Right lobe of liver (tissue), 6 donors: ENCODE results near the gene CPXM2. TPM values are rescaled to one million over a fixed set of nuclear protein-coding genes. Genes with fewer than 3 reads are reported as not detected.

Experiments
- ATAC-seq, 4 donors: fragments of 200-7000 bp; cut with Tn5 transposase; one replicate each; pipeline ENCODE4 v1.9.1; 2020; ENCODE audit warnings: mild to moderate bottlenecking in 4 of 4, moderate library complexity in 4 of 4
- DNase-seq, 3 donors: peaks; one replicate each; pipeline ENCODE4 v3.0.0-alpha.2; 2020
- H3K27ac ChIP-seq, 3 donors: fragments of 200-600 bp; one replicate each; pipeline ENCODE4 v1.8.0; 2022
- H3K27me3 ChIP-seq, 2 donors: fragments of 200-600 bp; one replicate each; pipeline ENCODE4 v1.8.0; 2022
- H3K36me3 ChIP-seq, 4 donors: fragments of 200-600 bp; sonication (generic) in 1 of 4; one replicate each; pipeline versions ENCODE4 v1.5.1 to v1.8.0; 2017 to 2022; ENCODE audit warnings: control low read depth in 1 of 4
- H3K4me1 ChIP-seq, 4 donors: fragments of 200-600 bp; sonication (generic) in 1 of 4; one replicate each; pipeline versions ENCODE4 v1.5.1 to v1.8.0; 2017 to 2022; ENCODE audit warnings: control low read depth in 1 of 4
- H3K4me3 ChIP-seq, 3 donors: fragments of 200-600 bp; one replicate each; pipeline ENCODE4 v1.8.0; 2022
- H3K9me3 ChIP-seq, 4 donors: fragments of 200-600 bp; sonication (generic) in 1 of 4; one replicate each; pipeline versions ENCODE4 v1.5.1 to v1.8.0; 2017 to 2022; ENCODE audit warnings: control low read depth in 1 of 4
- CTCF ChIP-seq, 4 donors: fragments of 200-600 bp in 3 of 4; fragments of 450-650 bp in 1 of 4; IDR thresholded peaks; one replicate each; pipeline versions ENCODE4 v1.5.1 to v1.8.0; 2016 to 2022; ENCODE audit warnings: antibody characterized with exemption in 4 of 4, mild to moderate bottlenecking in 2 of 4
- POLR2A ChIP-seq: fragments of 450-650 bp; IDR thresholded peaks from one replicate; pipeline ENCODE4 v1.6.1; 2017; ENCODE audit warnings: antibody characterized with exemption, mild to moderate bottlenecking
- WGBS: methylation state at CpG from one replicate; pipeline ENCODE4 v1.1.6; 2018; ENCODE audit warnings: low coverage, low lambda C conversion rate; ENCODE audit not compliant: insufficient coverage; ENCODE audit errors: missing lambda C conversion rate; 5-methylcytosine and 5-hydroxymethylcytosine counted together
- intact Hi-C, 2 donors: fragments of 100-400 bp; cut with DNase I; formaldehyde crosslinking; loops; one replicate each; pipeline versions ENCODE4 v1.11.2 to v1.14.1; 2022
- long read RNA-seq: library from polyadenylated mRNA; unstranded; transcript quantifications from one replicate; pipeline ENCODE4 v2.0.0, GENCODE V29; 2019
- total RNA-seq, 6 experiments: library from RNA; depleted of rRNA in 2 of 6; stranded (reverse); fragments of >200 nt in 2 of 6; fragmentation: NEBNext Ultra II Directional in 3 of 6; extraction: Animal tissue kit (Norgen Biotek cat#: 25700) in 3 of 6; gene quantifications; one replicate each; pipeline versions ENCODE4 v1.1.0 to v1.2.4, GENCODE V29; 2016 to 2023
- donor health status: DM: no; HTN: yes; CAD: no.
- donor health status: DM: no; HTN: no; CAD: no.
- donor health status: DM: no; HTN: no; CAD: no.
- donor health status: DM: no; HTN: yes; CAD: no.
- donor health status: DM: no; HTN: yes; CAD: no.

The CPXM2 gene
- total RNA-seq: 1 to 10 TPM in 2 of 6 experiments, under 1 TPM in 4; 0.29 to 2.6 (median 0.69) TPM
- long read RNA-seq: 0 reads

DNA sequence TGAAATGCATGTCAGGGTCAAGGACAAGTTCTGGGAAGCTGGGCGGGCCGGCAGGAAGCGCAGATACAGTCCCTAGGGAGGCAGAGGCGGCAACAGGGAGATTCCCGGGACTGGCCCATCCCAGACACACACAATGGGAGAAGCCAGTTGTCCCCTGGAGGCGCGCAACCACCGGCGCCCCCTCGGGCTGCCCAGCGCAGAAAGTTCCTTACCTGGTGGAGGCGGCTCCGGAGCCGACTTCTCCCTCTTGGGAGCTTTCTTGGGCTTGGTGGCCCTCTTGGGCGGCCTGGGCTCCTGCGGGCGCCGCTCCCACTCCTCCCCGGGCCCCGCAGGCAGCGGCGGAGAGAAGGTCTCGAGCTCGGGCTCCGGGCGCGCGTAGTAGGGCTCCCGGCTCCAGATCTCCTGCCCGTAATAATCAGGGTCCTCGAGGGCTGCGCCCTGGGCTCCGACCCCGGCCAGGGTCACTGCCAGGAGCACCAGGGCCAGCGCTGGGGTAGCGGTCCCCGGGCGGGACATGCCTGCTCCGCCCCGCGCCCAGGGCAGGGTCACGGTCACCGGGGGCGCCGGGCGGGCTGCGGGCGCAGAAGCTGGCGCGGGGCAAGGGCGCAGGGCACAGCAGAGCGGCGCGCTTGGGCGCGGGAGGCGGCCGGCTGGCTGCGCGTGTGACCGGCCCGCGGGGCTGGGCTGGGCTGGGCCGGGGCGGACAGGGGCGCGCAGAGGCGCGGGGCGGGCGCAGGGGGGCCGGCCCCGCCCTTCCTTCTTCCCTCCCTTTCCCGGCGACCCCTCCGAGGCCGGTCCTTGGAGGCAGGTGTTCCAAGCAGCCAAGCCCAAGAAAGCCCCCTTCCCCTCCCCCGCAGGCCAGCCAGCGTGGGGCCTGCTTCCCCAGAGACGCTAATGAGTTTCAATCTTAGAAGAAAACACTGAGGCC, at the start of gene CPXM2:
TSS of gene CPXM2 (minus strand) at position 664 of the 928 bp plus-strand sequence. CDS start at position 516, 148 bp downstream.
- no peaks in the 10 kb centered on the region for H3K36me3 ChIP-seq
- H3K9me3 ChIP-seq: no peaks in the 10 kb centered on the region
- H3K27ac ChIP-seq: no peak within 1 kb of the TSS
- WGBS: 20% methylated on average over 1 of the region's 80 CpGs
- TF ChIP-seq POLR2A (no peak), CTCF (IDR thresholded peaks at IDR 0.05) (no peak)
- no peaks in the 10 kb centered on the region for H3K27me3 ChIP-seq
- no peaks in the 10 kb centered on the region for H3K4me1 ChIP-seq
- intact Hi-C loops: no loop called here
- H3K4me3 ChIP-seq: peak within 1 kb of the TSS in 1 of 3 donors; percentile 23
- ATAC-seq (peak in 2 of 4 donors; percentile 24 to 29), DNase-seq (no peak)

GRCh38 chr10:123939591-123939990, 48.0 kb upstream of the CPXM2 start:
- no peak overlapping the region for H3K4me3 ChIP-seq
- no peaks in the 10 kb centered on the region for H3K4me1 ChIP-seq
- DNase-seq (no peak), ATAC-seq (no peak)
- no peaks in the 10 kb centered on the region for H3K9me3 ChIP-seq
- H3K27ac ChIP-seq: no peak overlapping the region
- intact Hi-C loops: no loop called here
- TF ChIP-seq CTCF (IDR thresholded peaks at IDR 0.05): no peak
- no peak for TF ChIP-seq POLR2A
- 100% methylated on average over 1 of the region's 7 CpGs for WGBS
- H3K36me3 ChIP-seq: no peaks in the 10 kb centered on the region
- H3K27me3 ChIP-seq: no peaks in the 10 kb centered on the region

DNA sequence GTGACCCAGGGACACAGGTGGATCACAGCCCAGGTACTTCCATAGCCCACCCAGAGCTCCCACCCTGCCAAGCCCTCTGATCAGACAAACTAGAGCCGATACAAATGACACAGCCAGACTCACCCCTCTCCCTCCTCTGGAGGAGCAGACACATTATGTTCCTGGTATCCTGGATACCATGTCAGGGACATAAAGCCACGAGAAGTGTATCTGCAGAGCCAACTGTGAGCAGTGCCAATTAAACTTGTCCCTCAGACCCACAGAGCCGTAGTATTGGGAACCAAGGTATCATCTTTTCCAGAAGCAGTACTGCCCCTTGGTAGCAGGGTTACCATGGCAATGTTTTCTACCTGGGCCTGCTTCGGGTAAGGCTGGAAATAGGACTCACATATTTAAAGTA, 47.3 kb upstream of the CPXM2 start:
- intact Hi-C loops: no loop called here
- peak in 1 of 3 donors; percentile 5 for DNase-seq

DNA sequence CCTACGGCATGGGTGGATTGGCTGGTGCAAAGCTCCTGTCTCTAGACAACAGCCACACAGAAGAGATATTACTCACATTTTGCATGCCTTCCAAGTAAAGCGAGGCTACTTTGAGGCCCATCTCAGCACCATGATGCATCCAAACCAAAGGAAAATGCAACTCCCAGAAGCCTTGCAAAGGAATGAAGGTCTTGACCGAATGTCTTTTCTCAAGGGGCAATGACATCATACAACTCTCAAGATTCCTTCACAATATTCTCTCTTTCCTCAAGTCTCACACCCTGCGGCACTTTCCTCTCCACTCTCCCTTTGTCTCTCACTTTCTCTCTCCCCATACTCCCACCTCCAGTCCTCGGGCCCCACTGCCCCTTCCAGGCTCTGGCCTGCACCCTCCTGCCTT, 44.8 kb upstream of the CPXM2 start:
- ATAC-seq: no peak
- intact Hi-C loops: no loop called here
- H3K9me3 ChIP-seq: no peaks in the 10 kb centered on the region
- TF ChIP-seq CTCF (IDR thresholded peaks at IDR 0.05) (no peak), POLR2A (no peak)
- DNase-seq: no peak
- H3K27ac ChIP-seq: no peak overlapping the region
- 55% methylated on average over 5 of the region's 5 CpGs for WGBS
- H3K4me3 ChIP-seq: no peak overlapping the region
- H3K4me1 ChIP-seq: no peaks in the 10 kb centered on the region
- no peaks in the 10 kb centered on the region for H3K27me3 ChIP-seq
- no peaks in the 10 kb centered on the region for H3K36me3 ChIP-seq

More for the DNA sequence above, 47.3 kb upstream of the CPXM2 start:
- H3K27ac ChIP-seq: no peak overlapping the region
- H3K4me3 ChIP-seq: no peak overlapping the region
- no peak for TF ChIP-seq POLR2A
- TF ChIP-seq CTCF (IDR thresholded peaks at IDR 0.05): no peak
- H3K27me3 ChIP-seq: no peaks in the 10 kb centered on the region
- no peaks in the 10 kb centered on the region for H3K36me3 ChIP-seq
- ATAC-seq: no peak
- no peaks in the 10 kb centered on the region for H3K9me3 ChIP-seq
- no peaks in the 10 kb centered on the region for H3K4me1 ChIP-seq
- 68% methylated on average over 2 of the region's 4 CpGs for WGBS
